Erythroblast (primary cell): ENCODE data around the gene GBGT1.

Experiments used
- GATA1 ChIP-seq: IDR thresholded peaks from 2 replicates; pipeline ENCODE4 v1.6.1; 2011; ENCODE audit warnings: low read depth, mild to moderate bottlenecking, control low read depth, low read length, moderate library complexity
- POLR2A ChIP-seq: IDR thresholded peaks from 2 replicates; pipeline ENCODE4 v1.6.1; 2011; ENCODE audit warnings: mild to moderate bottlenecking, low read length

- peak; percentile 41 for TF ChIP-seq POLR2A
- TF ChIP-seq GATA1, result no peak
These were observed 12.7 kb downstream of the GBGT1 start for GRCh38 chr9:133151041-133151440.
